MM.1S (cell line): ENCODE data around the gene IL13.

ENCODE experiments used
- DNase-seq: peaks from one replicate; pipeline ENCODE4 v3.0.0-alpha.2; 2015
- H2AFZ ChIP-seq: fragments of 300-600 bp; sonication (generic); 2 replicates; pipeline ENCODE4 v1.6.0; 2016; ENCODE audit warnings: antibody characterized with exemption, low read length
- H3F3A ChIP-seq: fragments of 300-600 bp; sonication (generic); 2 replicates; pipeline ENCODE4 v1.6.1; 2016; ENCODE audit warnings: mild to moderate bottlenecking, antibody characterized with exemption, low read length, moderate library complexity, mixed read lengths; ENCODE audit not compliant: insufficient read depth
- H3K27ac ChIP-seq: fragments of 300-600 bp; sonication (generic); 2 replicates; pipeline ENCODE4 v1.5.1; 2016; ENCODE audit warnings: mild to moderate bottlenecking, low read length
- H3K27me3 ChIP-seq: fragments of 300-600 bp; sonication (generic); replicated peaks from 2 replicates; pipeline ENCODE4 v1.6.0; 2016; ENCODE audit warnings: low read length; ENCODE audit not compliant: insufficient read depth
- H3K36me3 ChIP-seq: fragments of 300-600 bp; sonication (generic); replicated peaks from 2 replicates; pipeline ENCODE4 v1.6.1; 2016; ENCODE audit warnings: mild to moderate bottlenecking, low read length, mixed read lengths; ENCODE audit not compliant: insufficient read depth
- H3K4me1 ChIP-seq: fragments of 300-600 bp; sonication (generic); 2 replicates; pipeline ENCODE4 v1.6.1; 2016; ENCODE audit warnings: low read length, mixed read lengths
- H3K4me2 ChIP-seq: fragments of 300-600 bp; sonication (generic); 2 replicates; pipeline ENCODE4 v1.6.0; 2016; ENCODE audit warnings: low read depth, low read length
- H3K4me3 ChIP-seq: fragments of 300-600 bp; sonication (generic); 2 replicates; pipeline ENCODE4 v1.5.1; 2016; ENCODE audit warnings: low read length, mixed read lengths
- H3K79me2 ChIP-seq: fragments of 300-600 bp; sonication (generic); 2 replicates; pipeline ENCODE4 v1.6.1; 2016; ENCODE audit warnings: mixed run types, low read length, mixed read lengths
- H3K9ac ChIP-seq: fragments of 300-600 bp; sonication (generic); 2 replicates; pipeline ENCODE4 v1.6.1; 2016; ENCODE audit warnings: low read length, mixed read lengths
- H3K9me2 ChIP-seq: fragments of 300-600 bp; sonication (generic); replicated peaks from 2 replicates; pipeline ENCODE4 v1.6.1; 2016; ENCODE audit warnings: mild to moderate bottlenecking, low read length, mixed read lengths; ENCODE audit not compliant: insufficient read depth
- H3K9me3 ChIP-seq: fragments of 300-600 bp; sonication (generic); replicated peaks from 2 replicates; pipeline ENCODE4 v1.6.1; 2016; ENCODE audit warnings: mild to moderate bottlenecking, low read length, mixed read lengths; ENCODE audit not compliant: insufficient read depth
- H4K20me1 ChIP-seq: fragments of 300-600 bp; sonication (generic); 2 replicates; pipeline ENCODE4 v1.6.1; 2016; ENCODE audit warnings: mild to moderate bottlenecking, low read length, moderate library complexity, mixed read lengths; ENCODE audit not compliant: insufficient read depth
- EZH2 ChIP-seq: fragments of 300-600 bp; sonication (generic); optimal IDR thresholded peaks from 2 replicates; pipeline ENCODE3; 2017; ENCODE audit warnings: low read depth, mild to moderate bottlenecking, antibody characterized with exemption, low read length, mixed read lengths
- EZH2phosphoT487 ChIP-seq: fragments of 300-600 bp; sonication (generic); IDR thresholded peaks from 2 replicates; pipeline ENCODE4 v1.6.1; 2018; ENCODE audit warnings: antibody characterized with exemption, low read length
- TF ChIP-seq, protein P1 (sequence below): fragments of 300-600 bp; sonication (generic); IDR thresholded peaks from 2 replicates; pipeline ENCODE4 v1.5.1; 2016; ENCODE audit warnings: antibody characterized with exemption, low read length, mixed read lengths

IL13 gene

DNA sequence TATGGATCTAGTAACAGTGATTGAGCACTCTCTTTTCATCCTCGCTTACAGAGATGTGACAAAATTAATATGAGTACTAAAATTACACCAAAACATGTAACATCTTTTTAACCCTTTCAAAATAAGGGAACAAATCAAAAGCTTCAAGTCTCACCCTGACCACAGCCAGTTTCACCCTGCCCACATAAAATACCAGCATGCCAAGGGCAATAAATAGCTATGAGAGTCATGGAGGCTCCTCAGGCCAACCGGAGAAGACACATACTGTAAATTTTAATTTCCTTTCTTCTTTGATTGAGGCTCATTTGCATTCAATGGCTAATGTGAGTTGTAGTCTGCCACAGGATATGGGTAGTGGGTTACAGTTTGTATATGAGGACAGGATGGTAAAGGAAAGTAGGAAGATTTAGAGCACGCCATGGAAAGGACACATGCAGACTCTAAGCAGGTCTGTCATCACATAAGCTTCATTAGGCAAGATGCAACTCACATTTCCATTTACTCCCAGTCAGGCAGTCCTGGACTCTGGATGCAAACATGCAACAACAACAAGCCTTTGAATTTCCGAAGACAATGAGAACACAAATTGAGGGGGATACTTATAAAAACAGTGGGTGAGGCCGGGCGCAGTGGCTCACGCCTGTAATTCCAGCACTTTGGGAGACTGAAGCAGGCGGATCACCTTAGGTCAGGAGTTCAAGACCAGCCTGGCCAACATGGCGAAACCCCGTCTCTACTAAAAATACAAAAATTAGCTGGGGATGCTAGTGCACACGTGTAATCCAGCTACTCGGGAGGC lies 27.1 kb downstream of the IL13 start:
- H3K9me3 ChIP-seq = no peaks in the 10 kb centered on the region

GRCh38 chr5:132686193-132686592 lies 28.2 kb downstream of the IL13 start:
- Histone ChIP-seq H3K4me1 (0 out of 2 replicates have a peak, but pooled peaks cover 5% of the 10 kb centered on the region), H3K79me2 (no peaks in the 10 kb centered on the region), H3K27me3 (no peaks in the 10 kb centered on the region), H3K9me3 (no peaks in the 10 kb centered on the region), H3K4me3 (no peak overlapping the region), H3K9me2 (no peaks in the 10 kb centered on the region), H2AFZ (no peak overlapping the region), H3K27ac (no peak overlapping the region), H4K20me1 (no peaks in the 10 kb centered on the region), H3K36me3 (no peaks in the 10 kb centered on the region), H3F3A (no peaks in the 10 kb centered on the region), H3K4me2 (no peak overlapping the region), H3K9ac (no peak overlapping the region)
- TF ChIP-seq EZH2phosphoT487 (no peak), EZH2 (no peak)
- TF ChIP-seq, protein P1, sequence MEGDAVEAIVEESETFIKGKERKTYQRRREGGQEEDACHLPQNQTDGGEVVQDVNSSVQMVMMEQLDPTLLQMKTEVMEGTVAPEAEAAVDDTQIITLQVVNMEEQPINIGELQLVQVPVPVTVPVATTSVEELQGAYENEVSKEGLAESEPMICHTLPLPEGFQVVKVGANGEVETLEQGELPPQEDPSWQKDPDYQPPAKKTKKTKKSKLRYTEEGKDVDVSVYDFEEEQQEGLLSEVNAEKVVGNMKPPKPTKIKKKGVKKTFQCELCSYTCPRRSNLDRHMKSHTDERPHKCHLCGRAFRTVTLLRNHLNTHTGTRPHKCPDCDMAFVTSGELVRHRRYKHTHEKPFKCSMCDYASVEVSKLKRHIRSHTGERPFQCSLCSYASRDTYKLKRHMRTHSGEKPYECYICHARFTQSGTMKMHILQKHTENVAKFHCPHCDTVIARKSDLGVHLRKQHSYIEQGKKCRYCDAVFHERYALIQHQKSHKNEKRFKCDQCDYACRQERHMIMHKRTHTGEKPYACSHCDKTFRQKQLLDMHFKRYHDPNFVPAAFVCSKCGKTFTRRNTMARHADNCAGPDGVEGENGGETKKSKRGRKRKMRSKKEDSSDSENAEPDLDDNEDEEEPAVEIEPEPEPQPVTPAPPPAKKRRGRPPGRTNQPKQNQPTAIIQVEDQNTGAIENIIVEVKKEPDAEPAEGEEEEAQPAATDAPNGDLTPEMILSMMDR = no peak
- no peak for DNase-seq

More for the DNA sequence above, 27.1 kb downstream of the IL13 start:
- no peak overlapping the region for H3K27ac ChIP-seq
- H3K9me2 ChIP-seq = no peaks in the 10 kb centered on the region
- H3K9ac ChIP-seq = no peak overlapping the region
- no peak overlapping the region for H3K4me2 ChIP-seq
- no peak overlapping the region for H3K4me3 ChIP-seq
- H3K4me1 ChIP-seq = 0 out of 2 replicates have a peak, but pooled peaks cover 5% of the 10 kb centered on the region
- no peak overlapping the region for H2AFZ ChIP-seq
- no peak for DNase-seq
- H4K20me1 ChIP-seq = no peaks in the 10 kb centered on the region
- no peaks in the 10 kb centered on the region for H3K79me2 ChIP-seq
- H3K36me3 ChIP-seq = no peaks in the 10 kb centered on the region
- no peaks in the 10 kb centered on the region for H3F3A ChIP-seq
- TF ChIP-seq EZH2 (no peak), EZH2phosphoT487 (no peak)
- TF ChIP-seq, protein P1 = no peak
- H3K27me3 ChIP-seq = no peaks in the 10 kb centered on the region

- Histone ChIP-seq H3K4me3 (no peak overlapping the region), H3K27ac (no peak overlapping the region), H4K20me1 (no peaks in the 10 kb centered on the region), H3K4me1 (peaks cover 10% of the 10 kb centered on the region; the same call in 1 of the 2 replicates), H3F3A (no peaks in the 10 kb centered on the region), H3K27me3 (no peaks in the 10 kb centered on the region), H2AFZ (no peak overlapping the region), H3K9me3 (no peaks in the 10 kb centered on the region), H3K4me2 (no peak overlapping the region), H3K79me2 (no peaks in the 10 kb centered on the region), H3K9ac (no peak overlapping the region), H3K36me3 (no peaks in the 10 kb centered on the region), H3K9me2 (no peaks in the 10 kb centered on the region)
- no peak for DNase-seq
- TF ChIP-seq EZH2 (no peak), EZH2phosphoT487 (no peak)
- TF ChIP-seq, protein P1 = no peak
Measured at GRCh38 chr5:132687995-132688394, 30.0 kb downstream of the IL13 start.
